GM19455 (cell line): ENCODE data around the gene SPPL3.

Source experiments
- ATAC-seq: cut with Tn5 transposase; IDR thresholded peaks from one replicate; pipeline ENCODE4 v1.9.1; 2021; ENCODE audit not compliant: unreplicated experiment

SPPL3 gene

DNA sequence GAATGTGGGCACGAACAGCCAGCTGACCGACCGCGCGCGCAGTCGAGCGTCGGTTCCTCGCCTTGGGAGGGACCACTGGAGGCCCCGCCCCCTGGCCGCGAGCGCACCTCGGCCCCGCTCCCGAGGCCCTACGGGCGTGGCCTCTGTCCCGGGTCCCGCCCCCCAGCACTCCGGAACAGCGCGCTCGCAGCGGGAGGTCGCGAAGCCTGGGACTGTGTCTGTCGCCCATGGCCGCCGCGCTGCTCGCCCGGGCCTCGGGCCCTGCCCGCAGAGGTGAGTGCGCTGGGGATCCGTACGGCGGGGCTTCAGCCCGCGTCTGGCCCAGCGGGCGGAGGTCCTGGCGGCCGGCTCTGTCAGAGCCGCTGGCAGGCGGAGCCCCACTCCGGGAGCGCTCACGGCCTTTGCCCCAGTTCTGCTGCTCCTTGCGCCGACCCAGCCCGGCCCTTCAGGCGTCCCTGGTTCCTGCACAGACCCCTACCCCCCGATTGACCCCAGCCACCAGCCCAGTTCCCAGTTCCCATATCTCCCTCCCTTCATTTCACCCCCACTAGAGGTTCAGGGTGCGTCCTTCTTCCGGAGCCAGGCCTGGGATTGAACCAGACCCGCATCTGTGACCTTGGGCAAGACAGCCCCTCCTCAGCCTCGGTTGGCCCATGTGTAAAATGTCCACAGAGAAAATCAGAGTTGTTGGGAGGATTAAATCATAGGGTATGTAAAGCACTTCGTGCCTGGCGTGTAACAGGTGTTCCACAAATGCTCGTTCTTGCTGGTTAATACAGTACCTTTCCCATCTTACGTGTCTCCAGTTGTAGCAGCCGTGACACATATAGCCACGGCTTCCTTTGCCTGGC is 178.3 kb downstream of the SPPL3 start, which contains the start of gene ACADS:
Gene ACADS (plus strand): TSS at position 168 of the 851 bp plus-strand sequence. CDS start 60 bp downstream, at position 228.
- peak; percentile 96 for ATAC-seq

DNA sequence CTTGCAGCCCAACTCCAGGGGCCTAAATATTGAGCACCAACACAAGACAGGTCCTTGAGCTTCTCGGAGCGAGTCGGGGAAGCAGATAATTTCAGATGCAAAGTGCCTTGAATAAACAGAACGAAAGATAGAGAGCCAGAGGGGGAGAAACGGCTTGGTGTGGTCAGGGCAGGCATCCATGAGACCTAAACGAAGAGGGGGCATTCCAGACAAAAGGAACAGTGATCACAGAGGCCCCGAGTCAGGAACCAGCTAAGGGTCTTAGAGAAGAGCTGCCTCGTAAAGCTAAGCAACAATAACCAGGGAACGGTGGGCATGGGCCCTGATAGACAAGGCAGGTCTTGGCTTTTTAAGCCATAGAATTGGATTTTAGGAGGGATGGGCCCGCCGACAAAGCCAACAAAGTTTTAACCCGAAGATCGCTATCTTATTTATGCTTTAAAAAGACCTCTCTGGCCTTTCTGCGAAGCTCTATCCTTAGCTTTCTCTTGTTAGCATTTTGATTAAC is 179.0 kb downstream of the SPPL3 start:
- no peak for ATAC-seq

DNA sequence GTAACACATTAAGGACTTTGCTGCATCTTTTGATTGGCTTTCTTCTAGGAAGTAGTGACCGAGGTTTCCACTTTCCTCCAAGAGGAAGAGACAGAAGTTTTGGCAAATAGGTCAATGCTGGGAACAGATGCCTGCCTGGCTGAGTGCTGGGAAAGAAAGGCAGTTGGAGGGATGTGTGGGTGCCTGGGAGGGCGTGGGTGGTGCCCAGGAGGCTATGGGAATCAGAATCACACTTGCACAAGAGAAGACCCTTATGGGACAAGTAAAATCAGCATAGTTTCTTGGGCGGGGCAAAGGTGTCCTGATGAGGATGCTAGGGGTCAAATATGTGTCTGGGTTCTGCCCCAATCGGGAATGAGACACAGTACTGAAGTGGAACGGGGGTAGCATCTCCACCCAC is 179.4 kb downstream of the SPPL3 start:
- no peak for ATAC-seq

GRCh38 chr12:120722784-120723183 is 181.4 kb downstream of the SPPL3 start:
- ATAC-seq: no peak

DNA sequence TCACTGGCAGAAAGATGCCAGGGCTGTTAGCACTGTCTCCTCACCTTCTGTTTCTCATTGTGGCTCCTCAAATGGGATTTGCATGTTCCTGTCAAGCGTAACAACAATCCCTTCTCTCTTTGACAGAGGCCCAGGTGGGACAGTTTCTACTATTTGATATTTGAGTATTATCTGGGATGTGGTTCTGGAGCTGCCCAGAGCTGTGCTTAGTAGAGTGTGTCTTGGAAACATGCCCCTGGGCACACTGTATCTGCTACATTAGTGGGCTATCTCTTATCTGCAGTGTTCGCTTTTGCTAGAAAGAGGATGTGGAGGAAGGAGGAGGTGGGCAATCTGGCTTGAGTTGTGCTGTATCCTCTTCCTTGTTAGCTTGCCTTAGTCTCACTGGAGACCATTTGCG is 182.3 kb downstream of the SPPL3 start:
- ATAC-seq: no peak

- no peak for ATAC-seq
Observed at GRCh38 chr12:120720987-120721801, 183.0 kb downstream of the SPPL3 start.

DNA sequence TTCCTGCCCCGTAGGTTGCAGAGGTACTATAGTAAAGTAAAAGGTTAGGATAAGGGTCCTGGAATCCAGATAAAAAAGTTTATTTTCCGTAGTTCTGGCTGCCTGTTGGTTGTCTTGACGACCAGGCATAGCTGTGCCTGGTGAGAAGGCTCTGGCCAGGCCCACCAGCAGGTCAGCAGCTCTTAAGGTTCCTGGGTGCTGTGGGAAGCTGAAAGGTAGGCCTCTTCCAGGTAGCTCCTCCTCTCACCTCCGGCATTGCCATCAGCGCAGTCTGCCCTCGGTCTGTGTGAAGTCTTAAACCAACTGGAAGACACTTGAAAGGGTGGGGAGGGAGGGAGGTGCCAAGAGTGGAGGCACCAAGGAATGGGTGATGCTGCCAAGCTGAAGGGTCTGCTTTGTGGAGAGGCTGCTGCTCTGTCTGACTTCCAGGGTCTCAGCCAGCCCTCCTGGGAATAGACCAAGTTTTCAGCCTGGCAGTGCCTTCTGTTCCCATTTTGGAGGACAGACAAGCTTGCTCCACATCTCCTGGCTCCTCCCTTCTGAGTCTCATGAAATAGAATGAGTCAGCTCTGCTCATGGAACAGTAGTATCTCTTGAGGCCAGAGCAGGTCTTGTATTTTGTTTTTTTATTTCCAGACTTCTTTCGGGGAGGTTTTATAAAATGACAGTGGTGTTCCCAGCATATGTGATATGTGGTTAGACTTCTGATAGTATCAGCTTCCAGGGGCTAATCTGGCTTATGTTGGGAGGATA is 183.7 kb downstream of the SPPL3 start:
- no peak for ATAC-seq

DNA sequence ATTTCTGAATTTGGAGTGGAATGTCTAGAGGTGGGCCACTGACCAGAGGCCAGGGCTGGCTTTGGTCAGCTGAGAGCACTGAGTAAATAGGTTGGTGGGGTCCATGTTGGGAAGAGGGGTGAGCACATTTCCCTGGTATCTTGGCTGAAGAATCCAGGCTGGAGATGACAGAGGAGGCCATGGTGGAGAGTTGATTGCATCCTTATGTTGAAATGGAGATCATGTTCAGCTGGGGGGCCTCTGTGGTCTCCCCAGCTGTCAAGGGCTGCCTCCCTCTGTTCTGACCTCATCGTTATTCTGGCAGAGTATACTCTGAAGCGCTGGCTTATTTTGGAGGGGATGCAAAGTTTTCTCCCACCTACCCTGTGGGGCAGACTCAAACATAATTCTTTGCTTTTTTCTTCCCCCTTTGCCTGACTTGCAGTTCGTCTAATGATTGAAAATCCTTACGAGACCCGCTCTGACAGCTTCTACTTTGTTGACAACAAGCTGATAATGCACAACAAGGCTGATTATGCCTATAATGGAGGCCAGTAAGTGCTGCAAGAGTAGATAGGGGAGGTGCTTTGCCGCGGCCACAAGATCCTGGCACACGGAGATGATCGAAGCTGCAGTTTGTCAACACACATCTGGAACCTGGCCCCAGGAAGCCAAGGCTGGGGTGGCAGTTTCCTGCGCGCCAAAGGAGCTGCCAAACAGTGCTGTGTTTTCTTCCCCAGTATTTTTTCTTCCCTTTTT is 184.5 kb downstream of the SPPL3 start:
- ATAC-seq: no peak

- ATAC-seq: no peak
Observed at GRCh38 chr12:120719072-120719471, 185.1 kb downstream of the SPPL3 start.

DNA sequence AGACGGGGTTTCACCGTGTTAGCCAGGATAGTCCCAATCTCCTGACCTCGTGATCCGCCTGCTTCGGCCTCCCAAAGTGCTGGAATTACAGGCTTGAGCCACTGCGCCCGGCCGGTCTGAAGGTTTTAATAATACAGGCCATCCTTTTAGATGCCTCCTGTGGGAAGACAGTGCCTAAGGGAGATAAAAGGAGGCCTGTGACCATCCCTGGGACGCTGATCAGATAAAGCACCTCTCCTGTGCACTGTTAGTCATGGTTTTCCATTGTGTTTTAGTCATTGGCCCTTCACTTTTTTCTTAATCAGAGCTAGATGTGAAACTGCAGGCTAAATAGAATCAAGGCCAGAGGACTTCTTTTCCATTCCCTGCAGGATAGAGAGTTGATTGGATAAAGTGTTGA is 186.1 kb downstream of the SPPL3 start:
- no peak for ATAC-seq

DNA sequence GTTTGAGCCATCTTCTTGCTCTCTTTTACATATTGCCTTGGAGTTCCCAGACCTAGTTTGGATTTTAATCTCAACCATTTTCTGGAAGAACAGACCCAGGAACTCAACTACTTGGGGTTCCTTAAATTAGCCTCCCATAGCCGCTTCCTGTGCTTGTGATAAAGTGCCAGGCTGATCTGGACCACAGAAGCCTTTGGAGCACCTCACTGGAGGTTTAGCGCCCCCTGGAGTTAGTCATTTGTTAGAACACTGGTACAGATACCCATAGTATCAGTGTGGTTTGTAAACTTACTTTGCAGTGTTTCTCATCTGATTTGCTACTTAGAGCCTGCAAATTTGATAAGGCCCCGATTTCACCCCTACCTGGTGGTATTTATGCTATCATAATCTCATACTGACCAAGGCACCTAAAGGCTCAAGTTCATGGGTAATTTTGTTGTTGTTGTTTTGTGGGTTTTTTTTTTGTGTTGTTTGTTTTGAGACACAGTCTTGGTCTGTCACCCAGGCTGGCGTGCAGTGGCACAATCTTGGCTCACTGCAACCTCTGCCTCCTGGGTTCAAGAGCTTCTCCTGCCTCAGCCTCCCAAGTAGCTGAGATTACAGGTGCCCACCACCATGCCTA is 190.2 kb downstream of the SPPL3 start:
- no peak for ATAC-seq

DNA sequence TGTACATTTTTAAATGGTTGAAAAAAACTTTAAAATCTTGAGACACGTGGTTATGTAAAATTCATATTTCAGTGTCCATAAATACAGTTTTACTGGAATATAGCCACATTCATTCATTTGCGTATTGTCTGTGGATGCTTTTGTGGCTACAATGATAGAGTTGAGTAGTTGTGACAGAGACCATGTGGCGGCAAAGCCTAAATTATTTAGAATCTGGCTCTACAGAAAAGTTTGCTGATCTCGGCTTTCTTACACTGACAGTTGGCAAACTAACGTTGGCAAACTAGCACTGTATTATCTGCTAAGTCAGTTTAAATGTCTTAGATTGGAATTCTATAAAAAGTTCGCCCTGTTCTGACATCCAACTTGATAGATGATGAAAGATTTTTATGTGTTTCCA is 191.5 kb downstream of the SPPL3 start:
- no peak for ATAC-seq
